Loucy (cell line): ENCODE measurements around the gene MYO7B.

Experiments
- H2AFZ ChIP-seq: fragments of 200-600 bp; sonication (generic); 2 replicates; pipeline ENCODE4 v1.6.0; 2016; ENCODE audit warnings: antibody characterized with exemption, mild to moderate bottlenecking, low read length, moderate library complexity
- H3F3A ChIP-seq: fragments of 200-600 bp; 2 replicates; pipeline ENCODE4 v1.6.0; 2016; ENCODE audit warnings: antibody characterized with exemption, low read depth, mild to moderate bottlenecking
- H3K27me3 ChIP-seq: fragments of 200-600 bp; sonication (generic); 2 replicates; pipeline ENCODE4 v1.6.1; 2014; ENCODE audit warnings: low read length, mild to moderate bottlenecking; ENCODE audit not compliant: insufficient read depth, poor library complexity, severe bottlenecking
- H3K36me3 ChIP-seq: fragments of 200-600 bp; sonication (generic); 2 replicates; pipeline ENCODE4 v1.6.1; 2016; ENCODE audit warnings: low read length; ENCODE audit not compliant: insufficient read depth
- H3K4me1 ChIP-seq: fragments of 200-600 bp; sonication (generic); 2 replicates; pipeline ENCODE4 v1.5.1; 2014; ENCODE audit warnings: low read length, mild to moderate bottlenecking; ENCODE audit not compliant: insufficient read depth, poor library complexity, severe bottlenecking
- H3K4me2 ChIP-seq: fragments of 200-600 bp; sonication (generic); 2 replicates; pipeline ENCODE4 v1.6.0; 2014; ENCODE audit warnings: antibody characterized with exemption, low read length, low read depth, mild to moderate bottlenecking; ENCODE audit not compliant: poor library complexity, severe bottlenecking
- H3K4me3 ChIP-seq: fragments of 200-600 bp; sonication (generic); 2 replicates; pipeline ENCODE4 v1.5.1; 2014; ENCODE audit warnings: low read length, mild to moderate bottlenecking, mixed read lengths; ENCODE audit not compliant: poor library complexity, severe bottlenecking
- H3K79me2 ChIP-seq: fragments of 200-600 bp; sonication (generic); 2 replicates; pipeline ENCODE4 v1.6.1; 2014; ENCODE audit warnings: low read length; ENCODE audit not compliant: insufficient read depth
- H3K9ac ChIP-seq: fragments of 200-600 bp; sonication (generic); 2 replicates; pipeline ENCODE4 v1.6.0; 2014; ENCODE audit warnings: mild to moderate bottlenecking, low read depth, low read length, moderate library complexity; ENCODE audit not compliant: poor library complexity, severe bottlenecking
- H3K9me2 ChIP-seq: fragments of 200-600 bp; sonication (generic); replicated peaks from 2 replicates; pipeline ENCODE4 v1.6.1; 2016; ENCODE audit warnings: low read depth, low read length, mixed read lengths
- H3K9me3 ChIP-seq: fragments of 200-600 bp; sonication (generic); 2 replicates; pipeline ENCODE4 v1.6.1; 2014; ENCODE audit warnings: mild to moderate bottlenecking, antibody characterized with exemption, low read length, low read depth; ENCODE audit not compliant: insufficient read depth
- H4K20me1 ChIP-seq: fragments of 200-600 bp; sonication (generic); 2 replicates; pipeline ENCODE4 v1.6.0; 2014; ENCODE audit warnings: antibody characterized with exemption, low read length, mild to moderate bottlenecking; ENCODE audit not compliant: insufficient read depth, poor library complexity, severe bottlenecking
- EZH2phosphoT487 ChIP-seq: fragments of 200-600 bp; IDR thresholded peaks from 2 replicates; pipeline ENCODE4 v1.6.1; 2018; ENCODE audit warnings: antibody characterized with exemption, mild to moderate bottlenecking, moderate library complexity, borderline replicate concordance
- TF ChIP-seq, protein P1 (sequence below): fragments of 200-600 bp; sonication (generic); conservative IDR thresholded peaks from 2 replicates; pipeline ENCODE4 v1.5.1; 2014; ENCODE audit warnings: mild to moderate bottlenecking, antibody characterized with exemption, low read length

Gene MYO7B

DNA sequence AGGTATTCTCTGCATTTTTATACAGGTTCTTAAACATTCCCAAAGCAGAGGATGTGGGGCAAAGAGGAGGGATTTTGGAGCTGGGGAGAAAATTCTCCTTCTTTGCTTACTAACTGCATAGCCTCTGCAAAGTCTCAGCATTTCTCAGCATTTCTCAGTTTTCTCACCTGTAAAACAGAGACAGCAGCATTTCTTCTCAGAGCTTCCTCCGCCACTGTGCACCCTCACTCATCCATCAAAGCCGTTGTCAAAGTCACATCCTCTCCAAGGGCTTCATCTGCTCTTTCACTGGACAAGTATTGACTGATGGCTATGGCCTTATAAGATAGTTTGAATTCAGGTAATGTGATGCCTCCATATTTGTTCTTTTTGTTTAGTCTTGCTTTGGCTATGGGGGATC lies 17.4 kb downstream of the MYO7B start:
- H3K4me1 ChIP-seq: no peaks in the 10 kb centered on the region
- H3K36me3 ChIP-seq: no peaks in the 10 kb centered on the region
- H3K79me2 ChIP-seq: no peaks in the 10 kb centered on the region
- no peak overlapping the region for H2AFZ ChIP-seq
- no peaks in the 10 kb centered on the region for H3K9me2 ChIP-seq
- H3K27me3 ChIP-seq: no peaks in the 10 kb centered on the region
- TF ChIP-seq EZH2phosphoT487: no peak
- TF ChIP-seq, protein P1, sequence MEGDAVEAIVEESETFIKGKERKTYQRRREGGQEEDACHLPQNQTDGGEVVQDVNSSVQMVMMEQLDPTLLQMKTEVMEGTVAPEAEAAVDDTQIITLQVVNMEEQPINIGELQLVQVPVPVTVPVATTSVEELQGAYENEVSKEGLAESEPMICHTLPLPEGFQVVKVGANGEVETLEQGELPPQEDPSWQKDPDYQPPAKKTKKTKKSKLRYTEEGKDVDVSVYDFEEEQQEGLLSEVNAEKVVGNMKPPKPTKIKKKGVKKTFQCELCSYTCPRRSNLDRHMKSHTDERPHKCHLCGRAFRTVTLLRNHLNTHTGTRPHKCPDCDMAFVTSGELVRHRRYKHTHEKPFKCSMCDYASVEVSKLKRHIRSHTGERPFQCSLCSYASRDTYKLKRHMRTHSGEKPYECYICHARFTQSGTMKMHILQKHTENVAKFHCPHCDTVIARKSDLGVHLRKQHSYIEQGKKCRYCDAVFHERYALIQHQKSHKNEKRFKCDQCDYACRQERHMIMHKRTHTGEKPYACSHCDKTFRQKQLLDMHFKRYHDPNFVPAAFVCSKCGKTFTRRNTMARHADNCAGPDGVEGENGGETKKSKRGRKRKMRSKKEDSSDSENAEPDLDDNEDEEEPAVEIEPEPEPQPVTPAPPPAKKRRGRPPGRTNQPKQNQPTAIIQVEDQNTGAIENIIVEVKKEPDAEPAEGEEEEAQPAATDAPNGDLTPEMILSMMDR: no peak
- no peaks in the 10 kb centered on the region for H4K20me1 ChIP-seq
- H3K4me3 ChIP-seq: no peak overlapping the region
- H3F3A ChIP-seq: no peaks in the 10 kb centered on the region
- no peak overlapping the region for H3K4me2 ChIP-seq
- no peaks in the 10 kb centered on the region for H3K9me3 ChIP-seq
- no peak overlapping the region for H3K9ac ChIP-seq

DNA sequence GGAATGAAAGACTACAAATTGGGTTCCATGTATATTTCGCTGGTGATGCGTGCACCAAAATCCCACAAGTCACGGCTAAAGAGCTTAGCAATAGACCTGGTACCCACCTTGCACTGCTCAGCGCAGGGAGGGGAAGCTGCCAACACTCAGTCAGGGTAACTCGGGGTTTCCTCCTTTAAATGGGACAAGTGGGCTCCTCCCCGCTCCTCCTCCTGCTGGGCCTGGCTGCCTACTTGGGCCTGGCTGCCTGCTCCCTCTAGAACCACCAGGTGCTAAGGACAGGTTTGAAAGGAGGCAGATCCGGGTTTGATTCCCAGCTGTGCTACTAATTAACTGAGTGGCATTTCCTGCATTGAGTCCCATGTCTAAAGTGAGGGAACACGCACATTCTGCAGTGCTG lies 23.4 kb downstream of the MYO7B start:
- Histone ChIP-seq H3K9me2 (no peaks in the 10 kb centered on the region), H3K4me2 (no peak overlapping the region), H2AFZ (no peak overlapping the region), H3K9ac (no peak overlapping the region), H4K20me1 (no peaks in the 10 kb centered on the region), H3K9me3 (no peaks in the 10 kb centered on the region), H3F3A (no peaks in the 10 kb centered on the region), H3K27me3 (peaks cover 7% of the 10 kb centered on the region), H3K4me3 (no peak overlapping the region), H3K4me1 (no peaks in the 10 kb centered on the region), H3K79me2 (no peaks in the 10 kb centered on the region), H3K36me3 (no peaks in the 10 kb centered on the region)
- TF ChIP-seq EZH2phosphoT487: no peak
- TF ChIP-seq, protein P1: no peak

DNA sequence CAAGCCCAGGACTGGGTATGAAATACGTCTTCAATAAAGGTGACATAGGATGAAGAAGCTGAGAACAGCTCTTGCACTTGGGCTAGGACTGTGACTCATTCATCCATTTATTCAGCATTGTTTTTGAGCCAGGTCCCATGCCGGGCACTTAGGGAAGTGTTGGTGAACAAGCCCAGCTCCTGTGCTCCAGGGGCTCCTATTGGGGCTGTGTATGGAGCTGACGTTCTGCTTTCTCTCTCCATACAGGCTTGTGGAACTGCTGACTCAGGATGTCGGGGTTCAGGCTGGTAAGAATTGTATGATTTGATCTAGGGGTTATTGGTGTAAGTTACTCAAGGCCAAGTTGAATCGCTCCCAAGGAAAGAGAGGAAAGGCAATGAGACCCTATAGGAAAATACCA lies 24.0 kb downstream of the MYO7B start:
- Histone ChIP-seq H3K9me2 (no peaks in the 10 kb centered on the region), H4K20me1 (no peaks in the 10 kb centered on the region), H3K9me3 (no peaks in the 10 kb centered on the region), H3K4me3 (no peak overlapping the region), H3K4me2 (no peak overlapping the region), H2AFZ (no peak overlapping the region), H3K4me1 (no peaks in the 10 kb centered on the region), H3K36me3 (no peaks in the 10 kb centered on the region), H3F3A (no peaks in the 10 kb centered on the region), H3K27me3 (peaks cover 7% of the 10 kb centered on the region), H3K79me2 (no peaks in the 10 kb centered on the region), H3K9ac (no peak overlapping the region)
- TF ChIP-seq, protein P1: no peak
- no peak for TF ChIP-seq EZH2phosphoT487
